DND-41 (cell line): ENCODE data around the gene DGKH.

Experiments
- ATAC-seq: fragments of 200-7000 bp; cut with Tn5 transposase; 3 replicates; pipeline ENCODE4 v1.9.1; 2021; ENCODE audit warnings: low read depth; ENCODE audit not compliant: insufficient read depth
- DNase-seq: peaks from one replicate; pipeline ENCODE4 v3.0.0-alpha.2; 2020
- H2AFZ ChIP-seq: 2 replicates; pipeline ENCODE4 v1.6.0; 2012; ENCODE audit warnings: low read depth, low read length
- H3K27ac ChIP-seq: 2 replicates; pipeline ENCODE4 v1.5.1; 2012; ENCODE audit warnings: low read length, inconsistent platforms
- H3K27me3 ChIP-seq: fragments of 200-600 bp; sonication (generic); 2 replicates; pipeline ENCODE4 v1.6.0; 2012; ENCODE audit warnings: low read length, mild to moderate bottlenecking, inconsistent platforms; ENCODE audit not compliant: insufficient read depth, poor library complexity
- H3K36me3 ChIP-seq: 2 replicates; pipeline ENCODE4 v1.5.1; 2012; ENCODE audit warnings: low read length, inconsistent platforms; ENCODE audit not compliant: insufficient read depth
- H3K4me1 ChIP-seq: 2 replicates; pipeline ENCODE4 v1.5.1; 2012; ENCODE audit warnings: mild to moderate bottlenecking, low read length; ENCODE audit not compliant: insufficient read depth
- H3K4me2 ChIP-seq: 2 replicates; pipeline ENCODE4 v1.6.0; 2012; ENCODE audit warnings: mild to moderate bottlenecking, moderate library complexity, low read length, inconsistent platforms; ENCODE audit not compliant: insufficient read depth
- H3K4me3 ChIP-seq, 2 experiments: fragments of 200-600 bp in 1 of 2; shearing (Covaris generic) in 1 of 2; 2 replicates each; pipeline ENCODE4 v1.5.1; 2012 to 2016; ENCODE audit warnings: inconsistent platforms in 2 of 2, low read length in 2 of 2, mild to moderate bottlenecking in 2 of 2, low read depth in 1 of 2, moderate library complexity in 1 of 2
- H3K79me2 ChIP-seq: 2 replicates; pipeline ENCODE4 v1.6.0; 2012; ENCODE audit warnings: low read length, inconsistent platforms; ENCODE audit not compliant: insufficient read depth
- H3K9ac ChIP-seq: 2 replicates; pipeline ENCODE4 v1.6.0; 2012; ENCODE audit warnings: low read depth, mild to moderate bottlenecking, inconsistent platforms, low read length, moderate library complexity
- H3K9me3 ChIP-seq: 2 replicates; pipeline ENCODE4 v1.5.1; 2012; ENCODE audit warnings: low read length, moderate library complexity, mild to moderate bottlenecking, inconsistent platforms; ENCODE audit not compliant: insufficient read depth, severe bottlenecking
- H4K20me1 ChIP-seq: 2 replicates; pipeline ENCODE4 v1.6.0; 2012; ENCODE audit warnings: low read length; ENCODE audit not compliant: insufficient read depth
- EZH2 ChIP-seq: IDR thresholded peaks from 3 replicates; pipeline ENCODE4 v1.6.1; 2012; ENCODE audit warnings: borderline replicate concordance, low read depth, mild to moderate bottlenecking, moderate library complexity, low read length, inconsistent platforms; ENCODE audit not compliant: severe bottlenecking
- TF ChIP-seq, protein P1 (sequence below): IDR thresholded peaks from 2 replicates; pipeline ENCODE4 v1.5.1; 2012; ENCODE audit warnings: borderline replicate concordance, low read length, moderate library complexity, mild to moderate bottlenecking; ENCODE audit not compliant: poor library complexity, severe bottlenecking; ENCODE audit errors: extremely low read depth

DGKH gene

DNA sequence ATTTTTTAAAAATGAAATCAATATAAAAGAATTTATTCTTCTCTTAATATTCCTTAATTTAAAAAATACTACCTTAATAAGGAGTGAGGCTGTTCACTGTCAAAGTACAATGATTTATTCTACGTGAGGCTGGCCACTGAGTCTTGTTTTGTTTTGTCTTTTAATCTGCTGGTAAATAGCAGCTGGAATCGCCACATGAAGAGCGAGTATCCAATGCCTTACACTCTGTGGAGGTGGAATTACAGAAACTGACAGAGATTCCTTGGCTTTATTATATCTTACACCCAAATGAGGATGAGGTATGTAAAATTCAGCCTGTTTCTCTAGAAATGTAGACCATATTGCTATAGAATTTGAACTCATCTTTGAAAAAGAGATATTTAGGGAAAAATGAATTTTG, 170.6 kb downstream of the DGKH start:
- H3K79me2 ChIP-seq: no peaks in the 10 kb centered on the region
- no peak overlapping the region for H2AFZ ChIP-seq
- DNase-seq: no peak
- no peaks in the 10 kb centered on the region for H3K27me3 ChIP-seq
- TF ChIP-seq EZH2: no peak
- TF ChIP-seq, protein P1, sequence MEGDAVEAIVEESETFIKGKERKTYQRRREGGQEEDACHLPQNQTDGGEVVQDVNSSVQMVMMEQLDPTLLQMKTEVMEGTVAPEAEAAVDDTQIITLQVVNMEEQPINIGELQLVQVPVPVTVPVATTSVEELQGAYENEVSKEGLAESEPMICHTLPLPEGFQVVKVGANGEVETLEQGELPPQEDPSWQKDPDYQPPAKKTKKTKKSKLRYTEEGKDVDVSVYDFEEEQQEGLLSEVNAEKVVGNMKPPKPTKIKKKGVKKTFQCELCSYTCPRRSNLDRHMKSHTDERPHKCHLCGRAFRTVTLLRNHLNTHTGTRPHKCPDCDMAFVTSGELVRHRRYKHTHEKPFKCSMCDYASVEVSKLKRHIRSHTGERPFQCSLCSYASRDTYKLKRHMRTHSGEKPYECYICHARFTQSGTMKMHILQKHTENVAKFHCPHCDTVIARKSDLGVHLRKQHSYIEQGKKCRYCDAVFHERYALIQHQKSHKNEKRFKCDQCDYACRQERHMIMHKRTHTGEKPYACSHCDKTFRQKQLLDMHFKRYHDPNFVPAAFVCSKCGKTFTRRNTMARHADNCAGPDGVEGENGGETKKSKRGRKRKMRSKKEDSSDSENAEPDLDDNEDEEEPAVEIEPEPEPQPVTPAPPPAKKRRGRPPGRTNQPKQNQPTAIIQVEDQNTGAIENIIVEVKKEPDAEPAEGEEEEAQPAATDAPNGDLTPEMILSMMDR: no peak
- H3K9ac ChIP-seq: no peak overlapping the region
- no peaks in the 10 kb centered on the region for H4K20me1 ChIP-seq
- no peaks in the 10 kb centered on the region for H3K9me3 ChIP-seq
- no peak for ATAC-seq
- H3K4me1 ChIP-seq: no peaks in the 10 kb centered on the region
- no peak overlapping the region for H3K4me3 ChIP-seq
- H3K36me3 ChIP-seq: peaks cover 11% of the 10 kb centered on the region
- no peak overlapping the region for H3K4me2 ChIP-seq
- H3K27ac ChIP-seq: no peak overlapping the region

DNA sequence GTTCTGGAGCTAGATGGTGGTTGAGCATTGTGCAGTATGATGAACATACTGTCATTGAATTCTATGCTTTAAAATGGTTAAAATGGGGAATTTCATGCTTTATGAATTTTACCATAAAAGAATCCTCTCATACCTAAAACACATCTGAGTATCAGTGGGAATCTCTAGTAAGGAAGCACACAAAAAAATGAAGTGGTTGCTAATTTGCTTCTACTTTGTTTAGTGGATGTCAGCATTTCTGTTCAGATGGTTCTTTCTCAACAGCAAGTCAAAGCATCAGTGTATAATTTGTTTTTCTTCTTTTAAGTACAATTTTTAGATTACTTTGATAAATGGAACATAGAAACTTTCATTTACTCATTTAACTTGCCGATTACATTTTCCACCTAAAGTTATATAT, 171.4 kb downstream of the DGKH start:
- H3K27ac ChIP-seq: no peak overlapping the region
- no peak for DNase-seq
- no peak for ATAC-seq
- H3K27me3 ChIP-seq: no peaks in the 10 kb centered on the region
- H3K4me3 ChIP-seq: no peak overlapping the region
- no peak overlapping the region for H3K4me2 ChIP-seq
- no peak overlapping the region for H2AFZ ChIP-seq
- H4K20me1 ChIP-seq: no peaks in the 10 kb centered on the region
- H3K9ac ChIP-seq: no peak overlapping the region
- H3K9me3 ChIP-seq: no peaks in the 10 kb centered on the region
- TF ChIP-seq EZH2: no peak
- TF ChIP-seq, protein P1: no peak
- no peaks in the 10 kb centered on the region for H3K4me1 ChIP-seq
- H3K79me2 ChIP-seq: no peaks in the 10 kb centered on the region
- H3K36me3 ChIP-seq: peaks cover 15% of the 10 kb centered on the region

DNA sequence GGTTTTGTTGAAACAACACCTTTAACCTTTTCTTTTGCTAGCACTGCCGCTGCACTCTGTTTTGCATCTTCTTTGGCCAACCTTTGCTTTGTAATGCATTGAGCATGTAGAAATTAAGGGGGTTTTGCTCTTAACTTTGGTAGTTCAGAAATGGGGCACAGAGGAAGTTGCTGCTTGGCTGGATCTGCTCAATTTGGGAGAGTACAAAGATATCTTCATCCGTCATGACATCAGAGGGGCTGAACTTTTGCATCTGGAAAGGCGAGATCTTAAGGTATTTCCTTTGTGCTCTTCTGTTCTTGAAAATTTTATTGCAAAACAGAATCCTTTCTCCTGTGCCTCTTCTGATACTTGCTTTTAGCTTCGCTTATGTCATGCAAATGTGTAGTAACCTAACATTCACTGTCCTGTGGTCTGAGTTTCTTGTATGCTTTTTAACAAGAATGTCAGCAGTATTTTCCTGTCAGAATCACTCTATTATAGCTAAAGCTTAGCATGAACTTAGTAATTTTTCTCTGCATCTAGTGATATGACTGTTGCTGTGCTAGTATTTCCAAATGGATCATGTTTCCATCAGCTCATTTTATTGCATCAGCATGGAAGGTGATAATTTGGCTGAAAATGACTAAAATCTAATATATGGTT, 172.8 kb downstream of the DGKH start:
- Histone ChIP-seq H3K27me3 (no peaks in the 10 kb centered on the region), H3K27ac (no peak overlapping the region), H3K79me2 (no peaks in the 10 kb centered on the region), H3K9me3 (no peaks in the 10 kb centered on the region), H4K20me1 (no peaks in the 10 kb centered on the region), H3K9ac (no peak overlapping the region), H3K4me2 (no peak overlapping the region), H2AFZ (no peak overlapping the region), H3K4me3 (no peak overlapping the region), H3K36me3 (peaks cover 13% of the 10 kb centered on the region), H3K4me1 (no peaks in the 10 kb centered on the region)
- no peak for TF ChIP-seq EZH2
- TF ChIP-seq, protein P1: no peak
- ATAC-seq (no peak), DNase-seq (no peak)
